GM18498 (cell line): ENCODE measurements around the gene PPIL3.
"Not testable (repeated sequence)": the region's sequence is repeated elsewhere in the genome, so short reads cannot be mapped to it uniquely, and the experiment has no call there.

Experiments
- ATAC-seq: cut with Tn5 transposase; IDR thresholded peaks from one replicate; pipeline ENCODE4 v1.9.1; 2021; ENCODE audit warnings: mild to moderate bottlenecking, moderate library complexity; ENCODE audit not compliant: unreplicated experiment

PPIL3 gene

GRCh38 chr2:200888704-200889625 is at the start of gene PPIL3, which contains the start of gene NIF3L1:
Gene PPIL3, minus strand, starts transcription at chr2:200889077. Its CDS starts 1,462 bp downstream, at chr2:200887615.
Gene NIF3L1, plus strand, starts transcription at chr2:200889371. Its CDS starts 2,573 bp downstream, at chr2:200891944.
- ATAC-seq, result peak; percentile 86

GRCh38 chr2:200930947-200931626 is 42.2 kb upstream of the PPIL3 start:
- no peak for ATAC-seq

GRCh38 chr2:200929334-200930249 is 40.7 kb upstream of the PPIL3 start:
- no peak for ATAC-seq

DNA sequence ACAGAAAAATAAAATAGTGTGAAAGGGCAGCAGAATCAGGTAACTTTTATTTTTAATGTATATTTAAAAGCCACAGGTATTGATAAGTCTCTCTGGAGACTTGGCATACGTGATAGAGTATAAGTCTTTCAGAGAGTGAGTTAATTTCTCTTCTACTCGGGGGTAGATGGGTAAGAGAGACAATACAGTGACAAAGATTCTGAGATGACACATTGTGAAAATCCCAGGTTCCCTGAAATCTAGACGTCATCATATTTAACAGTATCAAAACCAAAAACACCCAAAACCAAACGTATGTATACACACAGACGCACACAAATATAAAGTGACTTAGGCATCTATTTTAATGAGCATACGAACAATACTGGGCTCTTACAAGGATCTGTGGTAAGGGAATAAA is 33.6 kb upstream of the PPIL3 start:
- ATAC-seq, result no peak

DNA sequence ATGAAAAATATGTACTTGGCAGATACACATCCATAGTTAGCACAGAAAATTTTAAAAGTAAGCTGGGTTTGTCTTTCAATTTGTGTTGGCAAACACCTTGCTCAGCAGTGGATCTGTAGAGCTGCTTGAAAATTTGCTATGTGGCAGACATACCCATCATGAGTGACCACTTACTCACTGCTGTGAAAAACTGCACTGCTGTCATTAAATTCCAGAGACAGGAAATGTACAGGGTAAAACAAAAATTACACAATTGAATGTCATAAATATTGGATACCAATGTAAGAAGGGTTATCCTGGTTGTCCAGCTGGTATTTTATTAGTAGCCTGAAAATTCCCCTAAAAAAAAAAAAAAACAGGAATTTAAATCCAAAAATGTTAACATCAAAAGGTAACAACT is 24.8 kb upstream of the PPIL3 start:
- no peak for ATAC-seq

GRCh38 chr2:200909958-200910357 is 21.1 kb upstream of the PPIL3 start:
- ATAC-seq, result no peak

- peak; percentile 58 for ATAC-seq
These were observed 16.9 kb upstream of the PPIL3 start for GRCh38 chr2:200905618-200906296.

DNA sequence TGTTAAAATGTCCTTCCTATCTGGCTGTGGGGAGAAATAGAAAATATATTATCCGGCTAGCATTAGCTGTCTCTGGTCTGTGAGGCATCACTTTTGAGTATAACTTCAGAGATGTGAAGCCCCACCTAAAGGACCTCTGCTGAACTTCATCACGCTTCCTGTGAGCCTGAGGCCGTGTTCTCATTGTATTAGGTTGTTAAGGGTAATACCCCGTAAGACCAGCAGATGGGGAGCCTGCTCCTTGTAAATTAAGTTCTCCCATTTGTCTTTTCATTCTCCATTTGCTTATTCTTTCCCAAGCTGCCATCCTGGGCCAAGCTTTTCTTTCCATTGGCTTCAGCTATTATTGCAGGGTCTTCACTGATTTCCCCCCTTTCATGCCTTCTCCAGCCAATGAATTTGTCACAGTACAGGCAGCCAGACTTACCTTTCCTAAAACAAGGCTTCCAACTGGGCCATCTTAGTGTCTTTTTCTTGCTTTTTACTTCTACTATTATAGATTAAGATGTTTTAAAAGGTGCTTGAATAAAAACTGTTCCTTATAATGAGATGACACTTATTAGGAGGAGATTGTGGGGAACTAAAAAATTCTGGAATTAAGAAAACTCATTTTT is 12.7 kb upstream of the PPIL3 start:
- ATAC-seq, result peak; percentile 99

DNA sequence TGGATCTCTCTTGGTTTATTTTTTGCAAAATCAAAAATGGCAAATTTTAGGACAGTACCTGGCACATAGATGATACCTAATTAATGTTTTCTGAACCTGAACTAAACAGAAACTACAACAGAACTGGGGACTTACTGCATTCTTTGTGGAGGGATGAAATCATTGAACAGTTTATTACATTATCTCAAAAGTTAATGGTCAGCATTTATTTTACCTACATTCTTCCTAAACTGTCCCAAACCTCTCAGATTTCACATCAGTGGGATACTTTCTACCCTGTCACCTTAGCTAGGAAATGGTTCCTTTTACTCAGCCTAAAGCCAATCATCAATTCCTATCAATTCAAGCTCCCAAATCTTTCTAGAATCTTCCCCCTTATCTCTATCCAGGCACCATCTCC is 10.6 kb upstream of the PPIL3 start:
- no peak for ATAC-seq

DNA sequence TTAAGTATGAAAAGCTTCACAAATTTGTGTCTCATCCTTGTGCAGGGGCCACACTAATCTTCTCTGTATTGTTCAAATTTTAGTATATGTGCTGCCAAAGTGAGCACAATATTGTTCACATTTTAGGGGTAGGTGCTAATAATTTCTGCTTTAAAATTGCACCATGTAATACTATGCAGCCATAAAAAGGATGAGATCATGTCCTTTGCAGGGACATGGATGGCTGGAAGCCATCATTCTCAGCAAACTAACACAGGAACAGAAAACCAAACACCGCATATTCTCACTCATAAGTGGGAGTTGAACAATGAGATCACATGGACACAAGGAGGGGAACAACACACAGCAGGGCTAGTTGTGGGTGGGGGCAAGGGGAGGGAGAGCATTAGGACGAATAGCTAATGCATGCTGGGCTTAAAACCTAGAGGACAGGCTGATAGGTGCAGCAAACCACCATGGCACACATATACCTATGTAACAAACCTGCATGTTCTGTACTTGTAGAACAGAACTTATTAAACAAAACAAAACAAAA is 7.1 kb downstream of the PPIL3 start:
- not testable (repeated sequence) for ATAC-seq

GRCh38 chr2:200878289-200878880 is 10.5 kb downstream of the PPIL3 start:
- ATAC-seq, result no peak

DNA sequence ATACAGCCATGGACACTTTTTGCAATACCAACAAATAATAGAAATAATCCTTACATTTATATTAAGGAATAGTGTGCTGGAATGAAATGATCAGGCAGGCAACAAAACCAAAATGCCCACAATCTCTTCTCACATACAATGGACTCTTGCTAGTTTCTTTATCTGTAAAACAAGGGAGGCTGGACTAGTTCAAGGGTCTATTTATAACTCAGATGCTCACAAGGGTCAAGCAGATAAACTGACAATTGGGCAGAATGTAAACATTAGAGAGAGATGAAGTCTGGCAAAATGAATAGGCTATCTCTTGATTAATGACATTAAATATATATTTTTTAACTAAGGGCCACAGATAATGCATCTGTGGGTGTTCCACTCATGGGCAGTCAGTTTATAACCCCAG is 11.4 kb downstream of the PPIL3 start:
- no peak for ATAC-seq

- ATAC-seq, result no peak
These were observed 15.3 kb downstream of the PPIL3 start for GRCh38 chr2:200873560-200873959.

- ATAC-seq, result no peak
These were observed 17.7 kb downstream of the PPIL3 start for GRCh38 chr2:200871151-200871550.

DNA sequence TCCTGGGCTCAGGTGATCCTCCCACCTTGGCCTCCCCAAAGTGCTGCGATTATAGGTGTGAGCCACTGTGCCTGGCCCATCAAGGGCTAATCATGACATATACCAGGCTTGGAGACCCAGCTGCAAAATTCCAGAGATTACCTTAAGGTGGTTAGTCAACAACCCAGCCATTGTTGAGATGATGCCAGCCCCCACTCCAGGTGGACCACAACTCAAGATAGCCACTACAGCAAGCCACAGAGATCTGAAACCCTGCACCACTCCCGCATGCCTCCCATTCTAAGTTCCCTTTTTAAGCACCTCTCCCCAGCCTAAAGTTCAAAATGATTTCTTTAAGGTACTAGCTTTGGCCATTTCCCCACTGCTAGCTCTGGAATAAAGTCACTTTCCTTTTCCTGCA is 19.9 kb downstream of the PPIL3 start:
- no peak for ATAC-seq

- ATAC-seq, result peak; percentile 87
These were observed 24.5 kb downstream of the PPIL3 start, which contains the start of gene CLK1 for GRCh38 chr2:200864176-200865034. Gene CLK1, minus strand, starts transcription at chr2:200864658. Its CDS starts 2,796 bp downstream, at chr2:200861862.

DNA sequence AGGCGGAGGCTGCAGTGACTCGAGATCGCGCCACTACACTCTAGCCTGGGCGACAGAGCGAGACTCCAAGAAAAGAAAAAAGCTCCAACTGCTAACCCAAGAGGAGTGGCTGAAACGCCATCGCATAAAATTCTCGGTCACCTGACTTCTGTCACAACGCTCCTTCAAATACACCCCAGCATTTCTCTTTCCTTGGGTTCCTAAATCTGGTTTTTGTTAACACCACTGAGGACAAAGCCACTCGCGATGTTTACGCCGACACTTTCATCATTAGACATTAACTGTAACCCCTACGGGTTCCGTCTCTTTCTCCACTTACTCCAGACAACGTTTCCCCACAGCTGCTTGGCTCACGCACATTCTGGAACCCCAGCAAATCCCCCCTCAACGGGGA is 25.1 kb downstream of the PPIL3 start:
- peak; percentile 5 for ATAC-seq

- no peak for ATAC-seq
These were observed 26.3 kb downstream of the PPIL3 start for GRCh38 chr2:200862532-200863000.
